GM23338 (cell line): ENCODE measurements around the gene SLC25A36. TPM values are rescaled to one million over a fixed set of nuclear protein-coding genes. Genes with fewer than 3 reads are reported as not detected.

Experiments
- ATAC-seq: fragments of 200-7000 bp; cut with Tn5 transposase; 3 replicates; pipeline ENCODE4 v1.9.1; 2020
- DNase-seq: peaks from one replicate; pipeline ENCODE4 v3.0.0-alpha.2; 2015; ENCODE audit warnings: low spot score
- H2AFZ ChIP-seq: fragments of 200-600 bp; sonication (generic); 2 replicates; pipeline ENCODE4 v1.8.0; 2016; ENCODE audit warnings: antibody characterized with exemption, mild to moderate bottlenecking, moderate library complexity
- H3F3A ChIP-seq: fragments of 200-600 bp; sonication (generic); replicated peaks from 2 replicates; pipeline ENCODE4 v1.8.0; 2017; ENCODE audit warnings: antibody characterized with exemption, mixed run types, low read depth
- H3K27ac ChIP-seq: fragments of 200-600 bp; sonication (generic); 2 replicates; pipeline ENCODE4 v1.6.1; 2016; ENCODE audit warnings: low read depth
- H3K27me3 ChIP-seq: fragments of 200-600 bp; sonication (generic); 2 replicates; pipeline ENCODE4 v1.8.0; 2016; ENCODE audit warnings: mild to moderate bottlenecking, mixed run types, moderate library complexity; ENCODE audit not compliant: insufficient read depth
- H3K36me3 ChIP-seq: fragments of 200-600 bp; sonication (generic); 2 replicates; pipeline ENCODE4 v1.8.0; 2016; ENCODE audit warnings: mild to moderate bottlenecking; ENCODE audit not compliant: insufficient read depth
- H3K4me1 ChIP-seq: fragments of 200-600 bp; sonication (generic); 2 replicates; pipeline ENCODE4 v1.8.0; 2016; ENCODE audit warnings: mild to moderate bottlenecking, moderate library complexity; ENCODE audit not compliant: insufficient read depth
- H3K4me2 ChIP-seq: fragments of 200-600 bp; sonication (generic); 2 replicates; pipeline ENCODE4 v1.7.1; 2017; ENCODE audit warnings: mixed run types
- H3K4me3 ChIP-seq: fragments of 200-600 bp; sonication (generic); 2 replicates; pipeline ENCODE4 v1.6.1; 2016; ENCODE audit warnings: mixed run types
- H3K79me2 ChIP-seq: fragments of 200-600 bp; sonication (generic); replicated peaks from 2 replicates; pipeline ENCODE4 v1.8.0; 2017; ENCODE audit warnings: mild to moderate bottlenecking; ENCODE audit not compliant: insufficient read depth
- H3K9me2 ChIP-seq: fragments of 200-600 bp; sonication (generic); 2 replicates; pipeline ENCODE4 v1.8.0; 2017; ENCODE audit not compliant: insufficient read depth
- H4K20me1 ChIP-seq: fragments of 200-600 bp; sonication (generic); replicated peaks from 2 replicates; pipeline ENCODE4 v1.8.0; 2017; ENCODE audit warnings: mild to moderate bottlenecking; ENCODE audit not compliant: insufficient read depth
- H3K27ac Mint-ChIP-seq: 2 replicates; pipeline ENCODE4 v1.8.0; 2020; ENCODE audit warnings: inconsistent platforms, mild to moderate bottlenecking, moderate library complexity, mixed read lengths
- H3K27me3 Mint-ChIP-seq: 3 replicates; pipeline ENCODE4 v1.8.0; 2022; ENCODE audit warnings: low read depth, mild to moderate bottlenecking, moderate library complexity, mixed read lengths, inconsistent platforms; ENCODE audit not compliant: insufficient read depth, poor library complexity
- H3K36me3 Mint-ChIP-seq: 3 replicates; pipeline ENCODE4 v1.8.0; 2021; ENCODE audit warnings: low read depth, mild to moderate bottlenecking, inconsistent platforms, moderate library complexity, mixed read lengths
- H3K4me1 Mint-ChIP-seq: 3 replicates; pipeline ENCODE4 v1.8.0; 2020; ENCODE audit warnings: mild to moderate bottlenecking, inconsistent platforms, mixed read lengths
- H3K4me3 Mint-ChIP-seq: 3 replicates; pipeline ENCODE4 v1.8.0; 2021; ENCODE audit warnings: moderate library complexity, mild to moderate bottlenecking, inconsistent platforms, mixed read lengths
- H3K9me3 Mint-ChIP-seq: 3 replicates; pipeline ENCODE4 v1.8.0; 2020; ENCODE audit warnings: moderate library complexity, mild to moderate bottlenecking, inconsistent platforms, mixed read lengths
- CREB1 ChIP-seq: fragments of 250-450 bp; sonication (Bioruptor Pico); IDR thresholded peaks from 2 replicates; pipeline ENCODE4 v1.5.0; 2020; ENCODE audit warnings: low read depth, mild to moderate bottlenecking, moderate library complexity
- EZH2 ChIP-seq: fragments of 200-600 bp; sonication (generic); IDR thresholded peaks from one replicate; pipeline ENCODE4 v1.8.0; 2017; ENCODE audit warnings: antibody characterized with exemption, mild to moderate bottlenecking, low read depth; ENCODE audit not compliant: unreplicated experiment
- EZH2phosphoT487 ChIP-seq: fragments of 200-600 bp; sonication (generic); IDR thresholded peaks from one replicate; pipeline ENCODE4 v1.8.1; 2018; ENCODE audit warnings: antibody characterized with exemption; ENCODE audit not compliant: unreplicated experiment
- JUNB ChIP-seq: IDR thresholded peaks from one replicate; pipeline ENCODE4 v1.6.1; 2016; ENCODE audit warnings: antibody characterized with exemption; ENCODE audit not compliant: unreplicated experiment
- NANOG ChIP-seq: IDR thresholded peaks from 2 replicates; pipeline ENCODE4 v1.6.1; 2016; ENCODE audit warnings: antibody characterized with exemption, borderline replicate concordance
- POLR2AphosphoS5 ChIP-seq: IDR thresholded peaks from 2 replicates; pipeline ENCODE4 v1.6.1; 2016; ENCODE audit warnings: antibody characterized with exemption, low read depth
- ZNF114 ChIP-seq: fragments of 250-450 bp; sonication (Bioruptor Pico); IDR thresholded peaks from 2 replicates; pipeline ENCODE4 v1.5.0; 2020; ENCODE audit warnings: mild to moderate bottlenecking, moderate library complexity
- ZNF331 ChIP-seq: fragments of 250-450 bp; sonication (Bioruptor Pico); IDR thresholded peaks from 2 replicates; pipeline ENCODE4 v1.5.0; 2020; ENCODE audit warnings: low read depth, mild to moderate bottlenecking, moderate library complexity
- polyA plus RNA-seq: library from polyadenylated mRNA; unstranded; fragments of >200 nt; fragmentation: Nextera tagmentation; extraction: Ambion mirVana; gene quantifications from 2 replicates; pipeline ENCODE4 v1.2.1, GENCODE V29; 2016
- total RNA-seq: library from RNA; depleted of rRNA; stranded (reverse); fragments of >200 nt; shearing (Covaris generic); gene quantifications from 2 replicates; pipeline ENCODE4 v1.2.3, GENCODE V29; 2014
- TF ChIP-seq, protein P1 (sequence below), 2 experiments: fragments of 200-600 bp in 1 of 2; sonication (generic) in 1 of 2; conservative IDR thresholded peaks; 2 replicates each; pipeline versions ENCODE4 v1.5.1 to v1.6.1; 2016 to 2017; ENCODE audit warnings: antibody characterized with exemption in 2 of 2, low read depth in 2 of 2, mild to moderate bottlenecking in 2 of 2, moderate library complexity in 1 of 2
- TF ChIP-seq, protein P2 (sequence below): fragments of 250-450 bp; sonication (Bioruptor Pico); IDR thresholded peaks from 2 replicates; pipeline ENCODE4 v1.5.0; 2020; ENCODE audit warnings: mild to moderate bottlenecking, moderate library complexity
- TF ChIP-seq, protein P3 (sequence below): IDR thresholded peaks from 2 replicates; pipeline ENCODE4 v1.6.1; 2016; ENCODE audit warnings: antibody characterized with exemption

Gene SLC25A36
- total and polyA plus RNA-seq, 2 experiments from 2014 or later = 113 to 123 TPM

DNA sequence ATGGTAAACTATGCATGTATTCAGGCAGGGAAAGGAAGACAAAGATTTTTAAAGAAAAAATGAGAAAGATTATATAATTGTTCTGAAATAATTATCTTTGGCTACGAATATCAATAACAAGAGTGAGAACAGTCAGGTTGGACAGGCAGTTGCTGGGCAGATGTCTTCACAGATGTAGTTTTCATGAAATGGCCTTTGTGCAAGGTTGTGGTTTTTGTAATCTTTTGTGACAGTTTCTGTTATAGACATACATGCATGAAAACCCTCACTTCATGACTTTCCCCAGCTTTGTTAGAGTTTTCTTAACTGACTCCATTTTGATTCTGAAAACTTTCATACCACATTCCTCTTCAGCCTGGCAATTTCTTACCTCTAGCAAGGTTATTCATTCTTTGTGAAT is 34.9 kb upstream of the SLC25A36 start (continued):
- TF ChIP-seq, protein P1, sequence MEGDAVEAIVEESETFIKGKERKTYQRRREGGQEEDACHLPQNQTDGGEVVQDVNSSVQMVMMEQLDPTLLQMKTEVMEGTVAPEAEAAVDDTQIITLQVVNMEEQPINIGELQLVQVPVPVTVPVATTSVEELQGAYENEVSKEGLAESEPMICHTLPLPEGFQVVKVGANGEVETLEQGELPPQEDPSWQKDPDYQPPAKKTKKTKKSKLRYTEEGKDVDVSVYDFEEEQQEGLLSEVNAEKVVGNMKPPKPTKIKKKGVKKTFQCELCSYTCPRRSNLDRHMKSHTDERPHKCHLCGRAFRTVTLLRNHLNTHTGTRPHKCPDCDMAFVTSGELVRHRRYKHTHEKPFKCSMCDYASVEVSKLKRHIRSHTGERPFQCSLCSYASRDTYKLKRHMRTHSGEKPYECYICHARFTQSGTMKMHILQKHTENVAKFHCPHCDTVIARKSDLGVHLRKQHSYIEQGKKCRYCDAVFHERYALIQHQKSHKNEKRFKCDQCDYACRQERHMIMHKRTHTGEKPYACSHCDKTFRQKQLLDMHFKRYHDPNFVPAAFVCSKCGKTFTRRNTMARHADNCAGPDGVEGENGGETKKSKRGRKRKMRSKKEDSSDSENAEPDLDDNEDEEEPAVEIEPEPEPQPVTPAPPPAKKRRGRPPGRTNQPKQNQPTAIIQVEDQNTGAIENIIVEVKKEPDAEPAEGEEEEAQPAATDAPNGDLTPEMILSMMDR (conservative IDR thresholded peaks at IDR 0.05; ENCODE audit: low read depth in 2 of 2) = no peak
- TF ChIP-seq ZNF114 (CRISPR knock-in tag) (no peak), EZH2 (no peak), NANOG (no peak), ZNF331 (CRISPR knock-in tag) (no peak), CREB1 (CRISPR knock-in tag) (no peak)
- TF ChIP-seq, protein P2, sequence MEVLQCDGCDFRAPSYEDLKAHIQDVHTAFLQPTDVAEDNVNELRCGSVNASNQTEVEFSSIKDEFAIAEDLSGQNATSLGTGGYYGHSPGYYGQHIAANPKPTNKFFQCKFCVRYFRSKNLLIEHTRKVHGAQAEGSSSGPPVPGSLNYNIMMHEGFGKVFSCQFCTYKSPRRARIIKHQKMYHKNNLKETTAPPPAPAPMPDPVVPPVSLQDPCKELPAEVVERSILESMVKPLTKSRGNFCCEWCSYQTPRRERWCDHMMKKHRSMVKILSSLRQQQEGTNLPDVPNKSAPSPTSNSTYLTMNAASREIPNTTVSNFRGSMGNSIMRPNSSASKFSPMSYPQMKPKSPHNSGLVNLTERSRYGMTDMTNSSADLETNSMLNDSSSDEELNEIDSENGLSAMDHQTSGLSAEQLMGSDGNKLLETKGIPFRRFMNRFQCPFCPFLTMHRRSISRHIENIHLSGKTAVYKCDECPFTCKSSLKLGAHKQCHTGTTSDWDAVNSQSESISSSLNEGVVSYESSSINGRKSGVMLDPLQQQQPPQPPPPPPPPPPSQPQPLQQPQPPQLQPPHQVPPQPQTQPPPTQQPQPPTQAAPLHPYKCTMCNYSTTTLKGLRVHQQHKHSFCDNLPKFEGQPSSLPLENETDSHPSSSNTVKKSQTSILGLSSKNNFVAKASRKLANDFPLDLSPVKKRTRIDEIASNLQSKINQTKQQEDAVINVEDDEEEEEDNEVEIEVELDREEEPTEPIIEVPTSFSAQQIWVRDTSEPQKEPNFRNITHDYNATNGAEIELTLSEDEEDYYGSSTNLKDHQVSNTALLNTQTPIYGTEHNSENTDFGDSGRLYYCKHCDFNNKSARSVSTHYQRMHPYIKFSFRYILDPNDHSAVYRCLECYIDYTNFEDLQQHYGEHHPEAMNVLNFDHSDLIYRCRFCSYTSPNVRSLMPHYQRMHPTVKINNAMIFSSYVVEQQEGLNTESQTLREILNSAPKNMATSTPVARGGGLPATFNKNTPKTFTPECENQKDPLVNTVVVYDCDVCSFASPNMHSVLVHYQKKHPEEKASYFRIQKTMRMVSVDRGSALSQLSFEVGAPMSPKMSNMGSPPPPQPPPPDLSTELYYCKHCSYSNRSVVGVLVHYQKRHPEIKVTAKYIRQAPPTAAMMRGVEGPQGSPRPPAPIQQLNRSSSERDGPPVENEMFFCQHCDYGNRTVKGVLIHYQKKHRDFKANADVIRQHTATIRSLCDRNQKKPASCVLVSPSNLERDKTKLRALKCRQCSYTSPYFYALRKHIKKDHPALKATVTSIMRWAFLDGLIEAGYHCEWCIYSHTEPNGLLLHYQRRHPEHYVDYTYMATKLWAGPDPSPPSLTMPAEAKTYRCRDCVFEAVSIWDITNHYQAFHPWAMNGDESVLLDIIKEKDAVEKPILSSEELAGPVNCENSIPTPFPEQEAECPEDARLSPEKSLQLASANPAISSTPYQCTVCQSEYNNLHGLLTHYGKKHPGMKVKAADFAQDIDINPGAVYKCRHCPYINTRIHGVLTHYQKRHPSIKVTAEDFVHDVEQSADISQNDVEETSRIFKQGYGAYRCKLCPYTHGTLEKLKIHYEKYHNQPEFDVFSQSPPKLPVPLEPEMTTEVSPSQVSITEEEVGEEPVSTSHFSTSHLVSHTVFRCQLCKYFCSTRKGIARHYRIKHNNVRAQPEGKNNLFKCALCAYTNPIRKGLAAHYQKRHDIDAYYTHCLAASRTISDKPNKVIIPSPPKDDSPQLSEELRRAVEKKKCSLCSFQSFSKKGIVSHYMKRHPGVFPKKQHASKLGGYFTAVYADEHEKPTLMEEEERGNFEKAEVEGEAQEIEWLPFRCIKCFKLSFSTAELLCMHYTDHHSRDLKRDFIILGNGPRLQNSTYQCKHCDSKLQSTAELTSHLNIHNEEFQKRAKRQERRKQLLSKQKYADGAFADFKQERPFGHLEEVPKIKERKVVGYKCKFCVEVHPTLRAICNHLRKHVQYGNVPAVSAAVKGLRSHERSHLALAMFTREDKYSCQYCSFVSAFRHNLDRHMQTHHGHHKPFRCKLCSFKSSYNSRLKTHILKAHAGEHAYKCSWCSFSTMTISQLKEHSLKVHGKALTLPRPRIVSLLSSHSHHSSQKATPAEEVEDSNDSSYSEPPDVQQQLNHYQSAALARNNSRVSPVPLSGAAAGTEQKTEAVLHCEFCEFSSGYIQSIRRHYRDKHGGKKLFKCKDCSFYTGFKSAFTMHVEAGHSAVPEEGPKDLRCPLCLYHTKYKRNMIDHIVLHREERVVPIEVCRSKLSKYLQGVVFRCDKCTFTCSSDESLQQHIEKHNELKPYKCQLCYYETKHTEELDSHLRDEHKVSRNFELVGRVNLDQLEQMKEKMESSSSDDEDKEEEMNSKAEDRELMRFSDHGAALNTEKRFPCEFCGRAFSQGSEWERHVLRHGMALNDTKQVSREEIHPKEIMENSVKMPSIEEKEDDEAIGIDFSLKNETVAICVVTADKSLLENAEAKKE = no peak

DNA sequence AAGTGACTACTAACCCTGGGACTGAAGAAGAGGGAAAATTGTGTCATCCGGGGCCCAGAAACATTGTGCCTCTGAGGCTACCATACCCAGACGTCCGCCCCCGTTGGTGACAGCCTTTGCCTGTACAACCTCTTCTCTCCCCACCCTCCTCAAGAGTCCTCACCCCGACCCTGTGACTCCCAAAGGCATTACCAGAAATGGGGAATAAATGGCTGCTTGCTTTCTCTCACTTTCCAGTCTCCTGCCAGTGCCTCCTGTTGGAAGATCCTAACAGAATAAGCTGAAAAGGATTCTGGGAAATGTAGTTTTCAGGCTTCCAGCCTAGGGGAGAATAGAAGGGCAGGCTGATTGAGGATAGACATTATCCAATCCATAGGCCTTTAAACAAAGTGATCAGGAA is 30.8 kb upstream of the SLC25A36 start:
- H2AFZ ChIP-seq = peak overlapping the region; percentile 67; the same call in 1 of the 2 replicates
- DNase-seq = peak; percentile 93

More for the DNA sequence above, 30.8 kb upstream of the SLC25A36 start:
- no peaks in the 10 kb centered on the region for H3K36me3 Mint-ChIP-seq
- H3K79me2 ChIP-seq = no peaks in the 10 kb centered on the region
- no peaks in the 10 kb centered on the region for H3K4me1 ChIP-seq
- no peaks in the 10 kb centered on the region for H3K9me2 ChIP-seq
- H4K20me1 ChIP-seq = no peaks in the 10 kb centered on the region
- no peak overlapping the region for H3K27ac ChIP-seq
- no peaks in the 10 kb centered on the region for H3K27me3 Mint-ChIP-seq
- peak overlapping the region; percentile 79 for H3K4me3 Mint-ChIP-seq
- no peaks in the 10 kb centered on the region for H3K27me3 ChIP-seq
- H3K9me3 Mint-ChIP-seq = no peaks in the 10 kb centered on the region
- peak; percentile 95 for ATAC-seq
- H3K4me1 Mint-ChIP-seq = no peaks in the 10 kb centered on the region
- peak overlapping the region; percentile 87; the same call in 1 of the 2 replicates for H3K27ac Mint-ChIP-seq
- H3K4me3 ChIP-seq = peak overlapping the region; percentile 43
- TF ChIP-seq NANOG = no peak
- TF ChIP-seq EZH2 = no peak
- no peak for TF ChIP-seq EZH2phosphoT487
- TF ChIP-seq, protein P3, sequence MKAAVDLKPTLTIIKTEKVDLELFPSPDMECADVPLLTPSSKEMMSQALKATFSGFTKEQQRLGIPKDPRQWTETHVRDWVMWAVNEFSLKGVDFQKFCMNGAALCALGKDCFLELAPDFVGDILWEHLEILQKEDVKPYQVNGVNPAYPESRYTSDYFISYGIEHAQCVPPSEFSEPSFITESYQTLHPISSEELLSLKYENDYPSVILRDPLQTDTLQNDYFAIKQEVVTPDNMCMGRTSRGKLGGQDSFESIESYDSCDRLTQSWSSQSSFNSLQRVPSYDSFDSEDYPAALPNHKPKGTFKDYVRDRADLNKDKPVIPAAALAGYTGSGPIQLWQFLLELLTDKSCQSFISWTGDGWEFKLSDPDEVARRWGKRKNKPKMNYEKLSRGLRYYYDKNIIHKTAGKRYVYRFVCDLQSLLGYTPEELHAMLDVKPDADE = peak; percentile 35; the same call in 1 of the 2 replicates
- TF ChIP-seq CREB1 (CRISPR knock-in tag) = peak; percentile 14; the same call in 1 of the 2 replicates
- TF ChIP-seq POLR2AphosphoS5 = 0 out of 2 replicates have a peak, but pooled peaks have one; percentile 22
- TF ChIP-seq, protein P1 (conservative IDR thresholded peaks at IDR 0.05; ENCODE audit: low read depth in 2 of 2) = peak; percentile 37 to 43; a peak in 2 of 4 replicates
- no peak for TF ChIP-seq ZNF331 (CRISPR knock-in tag)
- TF ChIP-seq JUNB = no peak
- H3K4me2 ChIP-seq = peak overlapping the region; percentile 48
- no peaks in the 10 kb centered on the region for H3K36me3 ChIP-seq
- no peaks in the 10 kb centered on the region for H3F3A ChIP-seq
